GM13976 (cell line): ENCODE results near the gene LYRM9.

ENCODE experiments used
- DNase-seq: peaks from one replicate; pipeline ENCODE4 v3.0.0; 2012; ENCODE audit warnings: low spot score
- CTCF ChIP-seq: IDR thresholded peaks from 2 replicates; pipeline ENCODE4 v1.5.1; 2012; ENCODE audit warnings: borderline replicate concordance, mild to moderate bottlenecking; ENCODE audit not compliant: insufficient read depth; ENCODE audit errors: extremely low read depth, missing control alignments, control extremely low read depth
- in situ Hi-C: fragments of 300-500 bp; cut with MboI; formaldehyde crosslinking; loops from one replicate; pipeline ENCODE4 v1.12.0; 2022; ENCODE audit warnings: low sequenced_read_pairs, mixed read lengths, inconsistent platforms; ENCODE audit not compliant: unreplicated experiment

Gene LYRM9

GRCh38 chr17:27879987-27880608, 13.1 kb downstream of the LYRM9 start:
- in situ Hi-C loops = loop anchor here (10.0 kb wide), 1 partner anchor 115 kb away; no protein-coding TSS in a partner anchor
- peak; percentile 91 for TF ChIP-seq CTCF
- DNase-seq = peak; percentile 88

- no peak for DNase-seq
- TF ChIP-seq CTCF = no peak
- in situ Hi-C loops = no loop called here
Observed at GRCh38 chr17:27878776-27879562, 14.2 kb downstream of the LYRM9 start.

GRCh38 chr17:27873746-27874145, 19.4 kb downstream of the LYRM9 start:
- TF ChIP-seq CTCF = no peak
- no peak for DNase-seq
- in situ Hi-C loops = no loop called here

- TF ChIP-seq CTCF = no peak
- in situ Hi-C loops = no loop called here
Observed at GRCh38 chr17:27873211-27873610, 20.0 kb downstream of the LYRM9 start.

GRCh38 chr17:27872776-27873175, 20.4 kb downstream of the LYRM9 start:
- TF ChIP-seq CTCF = no peak
- no peak for DNase-seq
- in situ Hi-C loops = no loop called here

More at GRCh38 chr17:27873211-27873610, 20.0 kb downstream of the LYRM9 start:
- DNase-seq = no peak

- no peak for DNase-seq
- in situ Hi-C loops = no loop called here
- TF ChIP-seq CTCF = no peak
Observed at GRCh38 chr17:27871407-27871806, 21.8 kb downstream of the LYRM9 start.
